Activated CD8-positive, alpha-beta memory T cell treated with anti-CD3 and anti-CD28 coated beads, Interleukin-2, amount 50 U/mL, for 1 hour (primary cell): ENCODE data around the gene PKHD1.

ENCODE experiments used
- DNase-seq: peaks from one replicate; pipeline ENCODE4 v3.0.0-alpha.2; 2020; ENCODE audit errors: extremely low read depth

PKHD1 gene

GRCh38 chr6:51616243-51616642 lies 471.2 kb downstream of the PKHD1 start:
- no peak for DNase-seq

GRCh38 chr6:51614725-51615124 lies 472.7 kb downstream of the PKHD1 start:
- DNase-seq: no peak

- DNase-seq: no peak
Measured at GRCh38 chr6:51613558-51613957, 473.9 kb downstream of the PKHD1 start.

GRCh38 chr6:51608932-51609331 lies 478.5 kb downstream of the PKHD1 start:
- DNase-seq: no peak

- no peak for DNase-seq
Measured at GRCh38 chr6:51608383-51608782, 479.0 kb downstream of the PKHD1 start.

GRCh38 chr6:51600514-51600913 lies 486.9 kb downstream of the PKHD1 start:
- no peak for DNase-seq

GRCh38 chr6:51598171-51598570 lies 489.2 kb downstream of the PKHD1 start:
- no peak for DNase-seq

GRCh38 chr6:51594981-51595380 lies 492.4 kb downstream of the PKHD1 start:
- DNase-seq: no peak

- DNase-seq: no peak
Measured at GRCh38 chr6:51585264-51585663, 502.1 kb downstream of the PKHD1 start.

- no peak for DNase-seq
Measured at GRCh38 chr6:51584163-51584562, 503.2 kb downstream of the PKHD1 start.

- no peak for DNase-seq
Measured at GRCh38 chr6:51578994-51579393, 508.4 kb downstream of the PKHD1 start.

GRCh38 chr6:51578362-51578761 lies 509.1 kb downstream of the PKHD1 start:
- DNase-seq: no peak

- DNase-seq: no peak
Measured at GRCh38 chr6:51574040-51574439, 513.4 kb downstream of the PKHD1 start.

- DNase-seq: no peak
Measured at GRCh38 chr6:51571168-51571567, 516.2 kb downstream of the PKHD1 start.

GRCh38 chr6:51570168-51570921 lies 517.1 kb downstream of the PKHD1 start:
- no peak for DNase-seq

GRCh38 chr6:51569594-51569993 lies 517.8 kb downstream of the PKHD1 start:
- DNase-seq: no peak

GRCh38 chr6:51568771-51569170 lies 518.6 kb downstream of the PKHD1 start:
- no peak for DNase-seq

GRCh38 chr6:51565472-51565871 lies 521.9 kb downstream of the PKHD1 start:
- DNase-seq: no peak
